Mesodermal cell (in vitro differentiated cells): Measurements from ENCODE around the gene MRPL46.
A peak's percentile ranks its signal among the peaks of the same experiment; 100 is the strongest.
"Not testable (repeated sequence)": the region's sequence is repeated elsewhere in the genome, so short reads cannot be mapped to it uniquely, and the experiment has no call there.

ENCODE experiments used
- H3K27ac ChIP-seq: 2 replicates; pipeline ENCODE4 v1.7.0; 2013; ENCODE audit warnings: mild to moderate bottlenecking, low read depth, low read length, moderate library complexity; ENCODE audit not compliant: severe bottlenecking
- H3K36me3 ChIP-seq: 2 replicates; pipeline ENCODE4 v1.7.1; 2013; ENCODE audit warnings: mild to moderate bottlenecking, low read length, moderate library complexity; ENCODE audit not compliant: control insufficient read depth, insufficient read depth
- H3K4me1 ChIP-seq: one replicate; pipeline ENCODE4 v1.7.1; 2013; ENCODE audit warnings: mild to moderate bottlenecking, low read length; ENCODE audit not compliant: insufficient read depth, control insufficient read depth, poor library complexity, severe bottlenecking
- H3K4me3 ChIP-seq: 2 replicates; pipeline ENCODE4 v1.7.0; 2013; ENCODE audit warnings: low read length, control low read depth, mild to moderate bottlenecking; ENCODE audit not compliant: insufficient read depth, poor library complexity, severe bottlenecking; ENCODE audit errors: extremely low read depth
- H3K9me3 ChIP-seq: 2 replicates; pipeline ENCODE4 v1.7.1; 2013; ENCODE audit warnings: mild to moderate bottlenecking, low read length, moderate library complexity; ENCODE audit not compliant: control insufficient read depth
- WGBS, 2 experiments: methylation state at CpG; one replicate each; pipeline ENCODE4 v1.1.5; 2013; ENCODE audit warnings: missing lambda C conversion rate in 2 of 2; ENCODE audit not compliant: insufficient coverage in 2 of 2; 5-methylcytosine and 5-hydroxymethylcytosine counted together

MRPL46 gene

DNA sequence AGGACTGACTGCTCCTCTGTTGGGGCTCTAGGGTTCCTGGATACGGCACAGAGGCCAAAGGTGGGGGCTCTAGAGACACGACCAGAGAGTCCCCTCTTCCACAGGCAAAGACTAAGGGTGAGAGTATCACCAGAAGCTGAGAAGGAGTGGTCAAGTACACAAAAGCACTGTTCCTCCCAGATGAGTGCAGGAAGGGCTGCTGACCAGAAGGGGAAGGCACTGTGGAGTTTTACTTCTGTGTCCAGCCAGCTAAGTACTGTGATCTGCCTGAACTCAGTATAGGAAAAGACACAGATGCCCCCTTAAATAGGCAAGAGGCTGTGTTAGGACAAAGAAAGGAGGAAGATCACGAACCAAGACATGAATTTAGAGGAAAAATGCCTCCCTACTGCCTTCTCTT is 12.0 kb upstream of the MRPL46 start:
- no peaks in the 10 kb centered on the region for H3K9me3 ChIP-seq
- 94 to 100% methylated on average over 1 to 2 of the region's 3 CpGs for WGBS, 2 experiments
- no peak overlapping the region for H3K4me3 ChIP-seq
- peaks cover 39% of the 10 kb centered on the region for H3K36me3 ChIP-seq
- H3K27ac ChIP-seq, result no peak overlapping the region
- no peaks in the 10 kb centered on the region for H3K4me1 ChIP-seq

DNA sequence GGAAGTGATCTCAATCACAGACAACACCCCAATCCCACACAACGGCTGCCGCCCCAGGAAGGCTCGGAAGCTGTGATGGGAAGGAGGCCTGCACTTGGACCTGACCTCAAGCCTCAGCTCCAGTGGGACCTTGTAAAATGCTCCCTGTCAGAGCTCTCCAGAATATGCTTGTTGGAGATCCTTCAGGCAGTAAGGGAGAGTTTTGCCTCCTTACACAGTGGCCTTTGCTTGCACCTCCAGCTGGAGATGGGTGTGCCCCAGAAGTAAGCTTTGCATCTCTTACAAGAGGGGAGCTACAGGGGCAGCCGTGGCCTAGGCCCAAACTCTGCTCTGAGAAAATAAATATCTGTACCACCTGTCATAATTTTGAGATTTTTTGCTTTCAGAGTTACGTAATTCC is 10.7 kb upstream of the MRPL46 start:
- Histone ChIP-seq H3K4me3 (no peak overlapping the region), H3K4me1 (no peaks in the 10 kb centered on the region), H3K36me3 (peaks cover 48% of the 10 kb centered on the region), H3K27ac (no peak overlapping the region), H3K9me3 (no peaks in the 10 kb centered on the region)
- WGBS, 2 experiments, result 100% methylated on average over 1 of the region's 5 CpGs; no CpG with 5 or more reads in 1 of the 2 experiments

DNA sequence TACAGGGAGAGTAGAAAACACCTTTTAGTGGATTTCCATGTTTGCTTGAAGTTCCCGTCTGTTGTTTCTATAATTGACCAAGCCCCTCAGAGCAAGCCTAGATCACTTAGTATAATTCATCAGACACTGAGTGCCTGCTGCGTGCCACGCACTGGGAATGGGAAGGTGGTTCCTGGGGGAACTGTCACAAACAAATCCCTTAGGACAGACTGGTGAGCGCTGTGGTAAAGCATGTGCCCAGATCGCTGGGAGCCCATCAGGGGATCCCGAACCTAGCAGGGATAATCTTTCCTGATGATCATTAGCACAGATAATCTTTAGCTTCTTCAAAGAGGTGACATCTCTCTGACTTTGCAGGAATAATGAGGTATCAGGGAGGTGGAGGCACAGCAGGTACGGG is 9.9 kb upstream of the MRPL46 start:
- no peak overlapping the region for H3K4me3 ChIP-seq
- no peaks in the 10 kb centered on the region for H3K4me1 ChIP-seq
- H3K9me3 ChIP-seq, result no peaks in the 10 kb centered on the region
- H3K36me3 ChIP-seq, result peaks cover 55% of the 10 kb centered on the region
- WGBS, 2 experiments, result 87 to 89% methylated on average over 4 to 5 of the region's 7 CpGs
- no peak overlapping the region for H3K27ac ChIP-seq

DNA sequence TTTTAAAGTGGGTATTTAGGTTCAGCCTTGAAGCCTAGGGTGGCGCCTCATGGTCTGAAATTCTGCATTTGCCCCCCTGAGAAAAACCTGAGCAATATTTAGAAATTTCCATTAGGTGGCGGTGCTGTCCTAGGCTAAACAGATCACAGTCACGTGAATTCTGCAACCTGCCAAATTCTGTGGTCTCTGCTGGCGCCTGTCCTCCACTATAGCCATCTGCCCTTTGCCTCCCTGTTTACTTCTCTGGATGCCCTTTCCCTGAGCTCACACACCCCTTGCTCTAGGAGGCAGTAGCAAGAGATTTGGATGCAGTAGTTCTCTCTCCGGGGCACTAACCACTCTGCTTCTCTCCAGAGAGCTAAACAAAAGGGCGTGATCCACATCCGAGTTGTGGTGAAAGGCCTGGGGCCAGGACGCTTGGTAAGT is 9.5 kb upstream of the MRPL46 start:
- no peak overlapping the region for H3K4me3 ChIP-seq
- peaks cover 60% of the 10 kb centered on the region for H3K36me3 ChIP-seq
- WGBS, 2 experiments, result 68% methylated on average over 5 to 7 of the region's 8 CpGs
- H3K27ac ChIP-seq, result no peak overlapping the region
- no peaks in the 10 kb centered on the region for H3K4me1 ChIP-seq
- no peaks in the 10 kb centered on the region for H3K9me3 ChIP-seq

DNA sequence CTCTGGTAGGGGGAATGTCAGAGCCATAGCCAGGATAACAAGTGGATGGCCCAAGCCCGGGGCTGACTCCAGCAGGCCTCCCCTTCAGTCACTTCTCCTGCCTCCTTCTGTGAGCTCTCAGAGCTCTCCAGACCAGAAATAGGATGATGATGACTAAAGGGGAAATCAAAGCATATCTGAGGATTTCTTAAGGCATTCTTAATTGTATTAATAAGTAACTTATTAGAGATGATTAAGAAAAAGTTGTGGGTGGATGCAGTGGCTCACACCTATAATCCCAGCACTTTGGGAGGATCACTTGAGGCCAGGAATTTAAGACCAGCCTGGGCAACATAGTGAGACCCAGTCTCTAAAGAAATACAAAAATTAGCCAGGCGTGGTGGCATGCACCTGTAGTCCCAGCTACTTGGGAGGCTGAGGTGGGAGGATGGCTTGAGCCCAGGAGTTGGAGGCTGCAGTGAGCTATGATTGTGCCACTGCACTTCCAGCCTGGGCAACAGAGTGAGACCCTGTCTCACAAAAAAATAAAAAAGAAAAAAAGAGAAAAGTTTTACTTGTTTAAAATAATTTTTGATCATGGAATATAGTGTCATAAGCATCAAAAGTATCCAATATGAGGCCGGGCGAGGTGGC is 6.6 kb upstream of the MRPL46 start:
- not testable (repeated sequence) for H3K9me3 ChIP-seq, H3K4me3 ChIP-seq, H3K4me1 ChIP-seq, H3K27ac ChIP-seq
- WGBS, 2 experiments, result 86 to 91% methylated on average over 2 to 3 of the region's 4 CpGs
- H3K36me3 ChIP-seq, result peaks cover 72% of the 10 kb centered on the region

DNA sequence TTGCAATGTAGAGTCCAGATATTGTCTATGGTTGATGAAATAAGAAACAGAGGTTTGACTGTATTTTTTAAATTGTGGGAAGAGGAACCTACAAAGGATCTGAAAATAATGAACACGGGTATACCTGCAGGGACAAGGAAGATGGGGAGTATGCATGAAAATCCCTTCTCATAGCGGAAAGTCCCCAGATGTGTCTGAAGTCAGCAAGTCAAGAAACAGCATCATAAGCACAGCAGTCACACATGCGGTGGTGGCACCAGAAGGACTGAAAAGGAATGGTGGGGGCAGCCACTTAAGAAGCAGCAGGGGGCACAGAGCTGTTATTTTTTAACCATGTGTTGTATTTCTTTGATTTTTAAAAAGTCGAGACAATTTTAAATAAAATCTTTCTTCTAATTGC is 5.0 kb upstream of the MRPL46 start:
- WGBS, 2 experiments, result 84 to 100% methylated on average over 2 to 3 of the region's 4 CpGs
- H3K4me3 ChIP-seq, result no peak overlapping the region
- H3K9me3 ChIP-seq, result no peaks in the 10 kb centered on the region
- no peaks in the 10 kb centered on the region for H3K4me1 ChIP-seq
- H3K27ac ChIP-seq, result no peak overlapping the region
- peaks cover 65% of the 10 kb centered on the region for H3K36me3 ChIP-seq

DNA sequence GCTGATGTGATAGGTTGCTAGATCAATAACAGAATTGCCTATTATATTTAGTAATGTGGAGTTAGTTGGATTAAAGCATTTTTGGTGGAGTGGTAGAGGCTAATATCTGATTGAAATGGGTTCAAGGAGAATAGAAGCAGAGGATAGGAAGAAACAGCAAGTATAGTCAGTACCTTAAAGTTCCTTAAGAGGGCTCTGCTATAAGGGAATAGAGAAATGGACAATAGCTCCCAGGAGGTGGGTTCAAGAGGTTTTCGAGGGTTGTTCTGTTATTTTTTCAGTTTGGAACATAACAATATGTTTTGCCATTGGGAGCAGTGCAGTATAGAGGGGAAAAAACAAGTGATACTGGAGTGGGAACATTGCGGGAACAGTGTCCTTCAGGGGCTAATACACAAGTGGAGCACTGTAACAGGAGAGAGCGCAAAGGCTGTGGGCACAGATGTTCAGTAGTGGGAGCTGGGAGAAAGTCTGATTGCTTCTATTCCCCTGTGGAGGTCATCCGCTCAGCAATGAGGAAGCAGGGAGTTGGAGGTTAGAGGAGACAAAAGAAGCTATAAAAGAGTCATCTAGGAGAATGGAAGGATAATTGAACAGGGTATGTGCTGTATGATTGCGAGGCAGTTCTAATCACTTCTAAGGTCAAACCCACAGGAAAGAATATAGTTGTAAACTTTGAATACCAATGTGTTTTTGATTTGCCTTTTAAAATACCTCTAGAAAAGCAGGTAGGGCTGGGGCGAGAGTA is 3.6 kb upstream of the MRPL46 start:
- Histone ChIP-seq H3K36me3 (peaks cover 51% of the 10 kb centered on the region), H3K4me3 (no peak overlapping the region), H3K9me3 (no peaks in the 10 kb centered on the region), H3K27ac (no peak overlapping the region), H3K4me1 (no peaks in the 10 kb centered on the region)
- WGBS, 2 experiments, result 91 to 93% methylated on average over 5 of the region's 6 CpGs

DNA sequence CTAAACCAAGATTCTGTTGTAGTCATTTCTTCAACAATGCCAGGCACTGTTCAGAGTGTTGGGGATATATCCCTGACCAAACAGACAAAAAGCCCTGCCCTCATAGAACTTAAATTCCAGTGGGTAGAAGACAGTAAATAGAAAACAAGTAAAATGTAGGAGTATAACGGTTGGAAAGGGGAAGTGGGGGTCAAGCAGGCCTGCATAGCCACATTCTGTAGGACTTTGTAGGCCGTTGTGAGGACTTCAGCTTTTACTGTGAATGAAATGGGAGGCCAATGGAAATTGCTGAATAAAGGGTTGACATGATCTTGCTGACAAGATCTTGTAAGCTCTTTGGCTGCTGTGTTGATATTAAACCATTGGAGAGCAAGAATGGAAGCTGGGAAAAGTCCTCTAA is 2.1 kb upstream of the MRPL46 start:
- Histone ChIP-seq H3K9me3 (no peaks in the 10 kb centered on the region), H3K36me3 (peaks cover 55% of the 10 kb centered on the region), H3K4me1 (peaks cover 13% of the 10 kb centered on the region), H3K4me3 (no peak overlapping the region), H3K27ac (no peak overlapping the region)
- 100% methylated on average over 2 of the region's 2 CpGs for WGBS, 2 experiments

DNA sequence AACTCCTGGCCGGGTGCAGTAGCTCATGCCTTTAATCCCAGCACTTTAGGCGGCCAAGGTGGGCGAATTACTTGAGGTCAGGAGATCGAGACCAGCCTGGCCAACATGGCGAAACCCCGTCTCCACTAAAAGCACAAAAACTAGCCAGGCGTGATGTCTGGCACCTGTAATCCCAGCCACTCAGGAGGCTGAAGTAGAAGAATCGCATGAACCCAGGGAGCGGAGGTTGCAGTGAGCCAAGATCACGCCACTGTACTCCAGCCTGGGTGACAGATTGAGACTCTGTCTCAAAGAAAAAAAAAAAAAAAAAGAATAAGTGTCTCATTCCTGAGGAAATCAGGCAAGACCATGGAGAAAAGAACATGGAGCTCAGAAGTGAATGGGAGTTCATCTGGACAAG is 1.5 kb upstream of the MRPL46 start:
- 93 to 99% methylated on average over 8 to 9 of the region's 10 CpGs for WGBS, 2 experiments
- Histone ChIP-seq H3K36me3 (peaks cover 59% of the 10 kb centered on the region), H3K4me3 (peak overlapping the region; percentile 92), H3K4me1 (peaks cover 19% of the 10 kb centered on the region)
- H3K9me3 ChIP-seq, H3K27ac ChIP-seq: not testable (repeated sequence)

DNA sequence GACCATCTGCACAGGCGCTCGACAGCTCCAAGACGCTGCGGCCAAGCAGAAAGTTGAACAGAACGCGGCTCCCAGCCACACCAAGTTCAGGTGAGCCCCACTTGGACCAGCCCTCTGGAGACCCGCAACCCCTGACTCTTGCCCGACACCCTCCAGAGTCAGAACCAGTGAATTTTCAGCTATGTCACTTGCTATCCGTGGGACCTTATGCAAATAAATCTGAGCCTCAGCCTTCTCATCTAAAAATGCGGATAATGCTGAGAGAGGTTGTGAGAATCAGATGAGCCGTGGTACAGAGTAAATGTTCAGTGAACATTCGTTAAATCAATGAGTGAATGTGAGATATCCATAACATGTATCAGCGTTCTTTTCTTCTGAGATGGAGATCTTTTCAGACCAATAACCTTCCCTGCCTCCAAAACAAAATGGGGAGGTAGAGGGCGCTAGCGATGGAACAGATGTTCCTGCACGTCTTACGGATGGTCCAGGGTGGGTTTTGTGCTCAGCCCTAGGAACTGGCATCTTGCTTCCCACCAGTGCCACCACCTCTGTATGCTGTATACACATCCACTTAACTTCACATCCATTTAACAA is 844 bp upstream of the MRPL46 start:
- Histone ChIP-seq H3K36me3 (peaks cover 60% of the 10 kb centered on the region), H3K4me3 (peak overlapping the region; percentile 92), H3K4me1 (peaks cover 26% of the 10 kb centered on the region), H3K27ac (peak overlapping the region; percentile 93), H3K9me3 (no peaks in the 10 kb centered on the region)
- 3% methylated on average over 10 to 13 of the region's 17 CpGs for WGBS, 2 experiments
